IMR-90 (cell line): ENCODE results near the gene TDRKH. TPM values are rescaled to one million over a fixed set of nuclear protein-coding genes. Genes with fewer than 3 reads are reported as not detected.

Experiments used
- ATAC-seq: fragments of 200-7000 bp; cut with Tn5 transposase; 2 replicates; pipeline ENCODE4 v1.9.1; 2020; ENCODE audit warnings: low read depth, mild to moderate bottlenecking, moderate library complexity
- BruUV-seq: library from RNA; stranded (reverse); fragments of 400-500 nt; replicated peaks from 2 replicates; lab custom pipeline; 2021; lab: Mats Ljungman, UMichigan
- CTCF ChIA-PET: fragments of 300-600 bp; formaldehyde crosslinking; extraction: SDS; loops from one replicate; lab custom pipeline; 2021; ENCODE audit warnings: antibody characterized with exemption; lab: Yijun Ruan, JAX
- POLR2A ChIA-PET: fragments of 300-600 bp; sonication (Branson Sonifier 250); formaldehyde crosslinking; loops from one replicate; lab custom pipeline; 2022; ENCODE audit warnings: antibody characterized with exemption; ENCODE audit not compliant: unreplicated experiment; lab: Charles Lee
- DNase-seq: peaks from one replicate; pipeline ENCODE4 v3.0.0; 2013
- H2AFZ ChIP-seq: replicated peaks from 2 replicates; pipeline ENCODE3; 2013; ENCODE audit warnings: low read length, mild to moderate bottlenecking; ENCODE audit not compliant: poor library complexity
- H2AK5ac ChIP-seq: 2 replicates; pipeline ENCODE4 v1.6.1; 2013; ENCODE audit warnings: low read depth, low read length, inconsistent platforms
- H2AK9ac ChIP-seq: replicated peaks from 2 replicates; pipeline ENCODE3; 2013; ENCODE audit warnings: mild to moderate bottlenecking, low read depth, low read length, moderate library complexity; ENCODE audit not compliant: poor library complexity
- H2BK120ac ChIP-seq: 2 replicates; pipeline ENCODE4 v1.6.1; 2013; ENCODE audit warnings: low read depth, low read length, inconsistent platforms
- H2BK15ac ChIP-seq: 3 replicates; pipeline ENCODE4 v1.6.1; 2013; ENCODE audit warnings: low read depth, low read length, inconsistent platforms
- H2BK20ac ChIP-seq: 2 replicates; pipeline ENCODE4 v1.6.1; 2013; ENCODE audit warnings: low read depth, mild to moderate bottlenecking, inconsistent platforms, low read length, moderate library complexity
- H2BK5ac ChIP-seq: 2 replicates; pipeline ENCODE4 v1.6.1; 2013; ENCODE audit warnings: mild to moderate bottlenecking, low read depth, low read length, inconsistent platforms; ENCODE audit not compliant: poor library complexity, severe bottlenecking
- H3K14ac ChIP-seq: replicated peaks from 2 replicates; pipeline ENCODE4 v1.6.1; 2013; ENCODE audit warnings: low read depth, low read length, inconsistent platforms
- H3K18ac ChIP-seq: 2 replicates; pipeline ENCODE4 v1.6.1; 2013; ENCODE audit warnings: low read depth, low read length, control low read depth
- H3K23ac ChIP-seq: 2 replicates; pipeline ENCODE4 v1.6.1; 2013; ENCODE audit warnings: low read depth, low read length, inconsistent platforms
- H3K27ac ChIP-seq: 2 replicates; pipeline ENCODE4 v1.5.1; 2013; ENCODE audit warnings: mild to moderate bottlenecking, control low read depth, low read length; ENCODE audit not compliant: insufficient read depth
- H3K27me3 ChIP-seq: 2 replicates; pipeline ENCODE4 v1.6.1; 2013; ENCODE audit warnings: low read length; ENCODE audit not compliant: control insufficient read depth, insufficient read depth
- H3K36me3 ChIP-seq: 2 replicates; pipeline ENCODE4 v1.6.1; 2013; ENCODE audit warnings: low read length, mixed read lengths; ENCODE audit not compliant: control insufficient read depth, insufficient read depth
- H3K4ac ChIP-seq: 2 replicates; pipeline ENCODE4 v1.6.1; 2013; ENCODE audit warnings: low read depth, low read length, inconsistent platforms
- H3K4me1 ChIP-seq: 2 replicates; pipeline ENCODE4 v1.6.1; 2013; ENCODE audit warnings: low read length, mixed read lengths; ENCODE audit not compliant: control insufficient read depth, insufficient read depth
- H3K4me2 ChIP-seq: 2 replicates; pipeline ENCODE4 v1.6.1; 2013; ENCODE audit warnings: low read depth, mild to moderate bottlenecking, control low read depth, low read length, moderate library complexity
- H3K4me3 ChIP-seq: 2 replicates; pipeline ENCODE4 v1.5.1; 2013; ENCODE audit warnings: low read depth, mild to moderate bottlenecking, control low read depth, low read length, moderate library complexity; ENCODE audit not compliant: insufficient read depth
- H3K56ac ChIP-seq: 2 replicates; pipeline ENCODE4 v1.6.1; 2013; ENCODE audit warnings: low read length, inconsistent platforms; ENCODE audit not compliant: insufficient read depth; ENCODE audit errors: extremely low read depth
- H3K79me1 ChIP-seq, 2 experiments: 2 replicates each; pipeline ENCODE4 v1.6.1; 2013; ENCODE audit warnings: low read length in 2 of 2, inconsistent platforms in 1 of 2, low read depth in 1 of 2
- H3K9ac ChIP-seq: 2 replicates; pipeline ENCODE4 v1.6.1; 2013; ENCODE audit warnings: low read depth, low read length, control low read depth
- H3K9me1 ChIP-seq: 2 replicates; pipeline ENCODE4 v1.6.1; 2013; ENCODE audit warnings: low read length, inconsistent platforms; ENCODE audit not compliant: insufficient read depth
- H3K9me3 ChIP-seq: 2 replicates; pipeline ENCODE4 v1.6.1; 2013; ENCODE audit warnings: low read length; ENCODE audit not compliant: control insufficient read depth, insufficient read depth
- H4K20me1 ChIP-seq: 2 replicates; pipeline ENCODE4 v1.6.1; 2013; ENCODE audit warnings: low read length, inconsistent platforms; ENCODE audit not compliant: insufficient read depth
- H4K5ac ChIP-seq: 2 replicates; pipeline ENCODE4 v1.6.1; 2013; ENCODE audit warnings: mild to moderate bottlenecking, low read depth, low read length, control low read depth
- H4K8ac ChIP-seq, 2 experiments: 2 replicates each; pipeline ENCODE4 v1.6.1; 2013; ENCODE audit warnings: low read depth in 2 of 2, low read length in 2 of 2, control low read depth in 1 of 2, inconsistent platforms in 1 of 2
- H4K91ac ChIP-seq: 2 replicates; pipeline ENCODE4 v1.6.1; 2013; ENCODE audit warnings: low read depth, low read length, inconsistent platforms; ENCODE audit not compliant: insufficient read depth
- BHLHE40 ChIP-seq: fragments of 150-350 bp; IDR thresholded peaks from 2 replicates; pipeline ENCODE4 v1.6.1; 2016; ENCODE audit warnings: mild to moderate bottlenecking, low read depth, low read length
- CEBPB ChIP-seq: IDR thresholded peaks from 2 replicates; pipeline ENCODE4 v1.6.1; 2012; ENCODE audit warnings: low read depth, low read length, improper control_type of control experiment
- CHD1 ChIP-seq: IDR thresholded peaks from 2 replicates; pipeline ENCODE4 v1.6.1; 2012; ENCODE audit warnings: low read depth, low read length, improper control_type of control experiment
- CTCF ChIP-seq: conservative IDR thresholded peaks from 2 replicates; pipeline ENCODE4 v1.5.1; 2012; ENCODE audit warnings: mild to moderate bottlenecking, low read depth, low read length, improper control_type of control experiment
- FOS ChIP-seq: fragments of 150-350 bp; IDR thresholded peaks from 2 replicates; pipeline ENCODE4 v1.6.1; 2016; ENCODE audit warnings: low read depth, low read length
- MAFK ChIP-seq: IDR thresholded peaks from 2 replicates; pipeline ENCODE4 v1.6.1; 2012; ENCODE audit warnings: low read depth, low read length, improper control_type of control experiment
- MAZ ChIP-seq: IDR thresholded peaks from 2 replicates; pipeline ENCODE4 v1.6.1; 2012; ENCODE audit warnings: low read depth, mild to moderate bottlenecking, low read length, improper control_type of control experiment, moderate library complexity, borderline replicate concordance
- MXI1 ChIP-seq: IDR thresholded peaks from 2 replicates; pipeline ENCODE4 v1.6.1; 2012; ENCODE audit warnings: low read depth, mild to moderate bottlenecking, low read length, moderate library complexity, borderline replicate concordance
- NFE2L2 ChIP-seq: fragments of 150-350 bp; IDR thresholded peaks from 2 replicates; pipeline ENCODE4 v1.6.1; 2016; ENCODE audit warnings: low read depth, mild to moderate bottlenecking, low read length
- POLR2A ChIP-seq: IDR thresholded peaks from 2 replicates; pipeline ENCODE4 v1.6.1; 2012; ENCODE audit warnings: mild to moderate bottlenecking, low read depth, low read length
- RAD21 ChIP-seq: IDR thresholded peaks from 2 replicates; pipeline ENCODE4 v1.6.1; 2012; ENCODE audit warnings: low read length, improper control_type of control experiment
- RCOR1 ChIP-seq: IDR thresholded peaks from 2 replicates; pipeline ENCODE4 v1.6.1; 2012; ENCODE audit warnings: mild to moderate bottlenecking, low read length, improper control_type of control experiment; ENCODE audit not compliant: insufficient replicate concordance
- RFX5 ChIP-seq: IDR thresholded peaks from 2 replicates; pipeline ENCODE4 v1.8.0; 2012; ENCODE audit warnings: low read depth, mild to moderate bottlenecking, low read length, moderate library complexity
- SMC3 ChIP-seq: fragments of 150-350 bp; IDR thresholded peaks from 2 replicates; pipeline ENCODE4 v1.6.1; 2016; ENCODE audit warnings: low read depth, mild to moderate bottlenecking, antibody characterized with exemption, low read length, moderate library complexity
- USF2 ChIP-seq: fragments of 150-350 bp; IDR thresholded peaks from 2 replicates; pipeline ENCODE4 v1.6.1; 2017; ENCODE audit warnings: mild to moderate bottlenecking, antibody characterized with exemption, low read length, low read depth
- WGBS, 2 experiments: methylation state at CpG; one replicate each; pipeline versions ENCODE4 v1.1.5 to v1.1.7; 2013; ENCODE audit warnings: missing lambda C conversion rate in 2 of 2; ENCODE audit not compliant: insufficient read length in 1 of 2; ENCODE audit errors: extremely low coverage in 2 of 2; 5-methylcytosine and 5-hydroxymethylcytosine counted together
- dilution Hi-C: fragments of 300-500 bp; cut with HindIII; formaldehyde crosslinking; loops from one replicate; pipeline ENCODE4 v1.14.3; 2018; ENCODE audit warnings: low sequenced_read_pairs; ENCODE audit not compliant: unreplicated experiment
- in situ Hi-C: fragments of 300-500 bp; cut with MboI; formaldehyde crosslinking; loops from 3 replicates; pipeline ENCODE4 v1.14.3; 2019; ENCODE audit warnings: low sequenced_read_pairs, inconsistent platforms, mixed read lengths
- intact Hi-C: fragments of 100-400 bp; cut with micrococcal nuclease; formaldehyde crosslinking; loops from 2 replicates; pipeline ENCODE4 v1.10.0; 2022
- polyA plus RNA-seq, 3 experiments: library from polyadenylated mRNA; depleted of rRNA; stranded (reverse); fragments of >200 nt; gene quantifications; 2 replicates each; pipeline ENCODE4 v1.2.3, GENCODE V29; 2012; ENCODE audit warnings: low replicate concordance in 1 of 3
- total RNA-seq: library from RNA; depleted of rRNA; stranded (reverse); fragments of >200 nt; gene quantifications from 2 replicates; pipeline ENCODE4 v1.2.3, GENCODE V29; 2012
- TF ChIP-seq, protein P1 (sequence below): fragments of 150-350 bp; IDR thresholded peaks from 2 replicates; pipeline ENCODE4 v1.6.1; 2016; ENCODE audit warnings: low read depth, mild to moderate bottlenecking, low read length, moderate library complexity, borderline replicate concordance

Gene TDRKH
- total and polyA plus RNA-seq, 2 of the 4 experiments (the other 2 are of a cell fraction) = 1.2 to 2.2 TPM

DNA sequence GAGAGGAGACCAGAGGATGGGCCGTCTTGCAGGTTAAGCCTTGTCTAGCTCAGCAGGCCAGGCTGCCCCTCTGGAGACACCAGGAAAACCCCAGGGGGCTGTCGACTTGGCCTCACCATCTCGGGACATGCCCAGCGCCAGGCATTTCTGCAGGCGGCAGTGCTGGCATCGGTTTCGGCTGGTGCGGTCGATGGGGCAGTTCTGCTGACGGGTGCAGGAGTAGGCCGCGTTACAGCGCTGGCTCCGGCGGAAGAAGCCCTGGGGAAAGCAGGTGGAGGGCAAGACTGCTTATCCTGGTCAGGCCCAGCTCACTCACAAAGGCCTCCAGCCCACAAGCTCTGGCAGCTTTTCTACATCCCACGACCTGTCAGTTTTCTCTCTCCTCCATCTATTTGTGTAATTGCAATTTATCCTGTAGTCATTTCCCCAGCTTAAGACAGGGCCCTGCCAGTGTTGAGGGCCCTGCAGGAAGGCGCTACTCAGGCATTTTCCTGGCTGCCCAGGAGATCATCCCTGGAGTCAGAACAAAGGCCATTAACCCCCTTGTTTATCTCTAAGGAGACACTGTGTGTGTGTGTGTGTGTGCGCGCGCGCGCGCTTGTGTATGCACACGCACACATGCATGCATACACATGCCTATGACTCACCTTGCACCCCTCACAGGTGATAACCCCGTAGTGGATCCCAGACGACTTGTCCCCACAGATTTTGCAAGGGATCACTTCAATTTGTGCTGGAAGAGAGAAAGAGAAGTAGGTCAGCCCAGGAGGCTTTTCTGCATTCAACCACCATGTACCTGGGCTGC lies 26.4 kb upstream of the TDRKH start:
- Histone ChIP-seq H3K9me1 (no peaks in the 10 kb centered on the region), H3K4me1 (no peaks in the 10 kb centered on the region), H4K5ac (no peak overlapping the region), H3K14ac (no peak overlapping the region), H3K9ac (no peak overlapping the region), H2BK15ac (no peak overlapping the region), H3K9me3 (no peaks in the 10 kb centered on the region), H2BK20ac (no peak overlapping the region), H2BK120ac (no peak overlapping the region), H3K27ac (no peak overlapping the region), H4K91ac (no peak overlapping the region), H2AK9ac (no peak overlapping the region), H3K4me2 (no peak overlapping the region), H2AFZ (no peak overlapping the region), H3K23ac (no peak overlapping the region), H3K56ac (no peak overlapping the region), H3K4ac (no peak overlapping the region), H2BK5ac (no peak overlapping the region), H3K18ac (no peak overlapping the region), H3K79me1 (no peaks in the 10 kb centered on the region), H4K8ac (no peak overlapping the region), H3K27me3 (peaks cover 69% of the 10 kb centered on the region), H4K20me1 (no peaks in the 10 kb centered on the region), H3K36me3 (no peaks in the 10 kb centered on the region), H3K4me3 (no peak overlapping the region), H2AK5ac (no peak overlapping the region)
- no peak for DNase-seq
- intact Hi-C loops (no loop called here), dilution Hi-C loops (no loop called here), in situ Hi-C loops (no loop called here)
- no TSS peak for BruUV-seq
- ChIA-PET POLR2A (no interaction called here), CTCF (no interaction called here)
- no peak for ATAC-seq
- 100% methylated on average over 3 of the region's 26 CpGs; no CpG with 5 or more reads in 1 of the 2 experiments for WGBS, 2 experiments
- TF ChIP-seq, protein P1, sequence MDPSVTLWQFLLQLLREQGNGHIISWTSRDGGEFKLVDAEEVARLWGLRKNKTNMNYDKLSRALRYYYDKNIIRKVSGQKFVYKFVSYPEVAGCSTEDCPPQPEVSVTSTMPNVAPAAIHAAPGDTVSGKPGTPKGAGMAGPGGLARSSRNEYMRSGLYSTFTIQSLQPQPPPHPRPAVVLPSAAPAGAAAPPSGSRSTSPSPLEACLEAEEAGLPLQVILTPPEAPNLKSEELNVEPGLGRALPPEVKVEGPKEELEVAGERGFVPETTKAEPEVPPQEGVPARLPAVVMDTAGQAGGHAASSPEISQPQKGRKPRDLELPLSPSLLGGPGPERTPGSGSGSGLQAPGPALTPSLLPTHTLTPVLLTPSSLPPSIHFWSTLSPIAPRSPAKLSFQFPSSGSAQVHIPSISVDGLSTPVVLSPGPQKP = no peak
- TF ChIP-seq RCOR1 (no peak), CTCF (no peak), MAFK (no peak), MAZ (no peak), CHD1 (no peak), MXI1 (no peak), SMC3 (no peak), CEBPB (no peak), POLR2A (no peak), RFX5 (no peak), USF2 (no peak), NFE2L2 (no peak), RAD21 (no peak), FOS (no peak), BHLHE40 (no peak)
